OCI-LY3 (cell line): ENCODE data around the gene CCT8.

Experiments used
- CTCF ChIP-seq: fragments of 200-600, 300-600 bp; sonication (generic); IDR thresholded peaks from 2 replicates; pipeline ENCODE4 v1.5.1; 2014; ENCODE audit warnings: antibody characterized with exemption, low read length, low read depth
- EZH2phosphoT487 ChIP-seq: fragments of 200-600 bp; shearing (Covaris generic); IDR thresholded peaks from 2 replicates; pipeline ENCODE4 v1.6.1; 2018; ENCODE audit warnings: antibody characterized with exemption, mixed run types, low read depth

GRCh38 chr21:29033301-29033700 lies 40.1 kb downstream of the CCT8 start:
- TF ChIP-seq CTCF (no peak), EZH2phosphoT487 (no peak)
